ENCODE data around the gene HOXD11.

Gene HOXD11

DNA sequence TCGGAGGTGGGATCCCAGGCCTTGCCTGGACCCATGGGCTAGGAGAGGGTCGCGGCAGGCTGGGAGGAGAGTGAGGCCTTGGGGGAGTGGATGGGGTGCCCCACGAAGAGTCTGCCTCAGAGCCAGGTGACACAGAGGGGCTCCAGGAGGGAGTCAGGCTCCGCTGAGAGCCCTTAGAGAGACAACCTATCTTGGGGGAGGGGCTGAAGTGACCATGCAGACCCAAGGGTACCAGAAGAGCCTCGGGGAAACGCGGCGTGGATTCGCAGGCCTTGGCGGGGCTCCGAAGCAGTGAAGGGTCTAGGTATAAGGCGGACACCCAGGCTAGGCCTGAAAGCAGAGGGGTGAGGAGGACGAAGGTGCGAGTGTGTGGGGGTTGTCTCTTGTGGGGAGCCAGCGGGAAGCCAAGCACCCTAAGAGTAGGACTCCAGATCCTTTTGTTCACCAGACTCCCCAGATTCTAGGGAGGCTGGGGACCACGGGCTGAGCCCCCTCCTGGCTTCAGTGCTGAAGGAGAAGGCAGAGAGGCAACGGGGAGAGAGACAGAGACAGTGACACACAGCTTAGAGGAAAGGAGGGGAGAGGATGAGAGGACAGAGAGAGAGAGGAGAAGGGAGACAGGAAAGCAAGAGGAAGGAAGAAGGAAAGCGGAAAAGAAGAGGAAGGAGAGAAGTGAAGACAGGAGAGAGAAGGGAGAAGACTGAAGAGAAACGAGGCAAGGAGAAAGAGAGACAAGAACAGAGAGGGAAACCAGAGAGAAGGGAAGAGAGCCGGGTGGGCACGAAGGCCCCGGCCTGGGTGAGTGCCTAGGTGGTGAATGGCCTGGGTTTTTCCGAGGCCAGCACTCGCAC lies 1.1 kb upstream of the HOXD11 start:
- no peak for DNase-seq (ENCODE audit: low spot score)

DNA sequence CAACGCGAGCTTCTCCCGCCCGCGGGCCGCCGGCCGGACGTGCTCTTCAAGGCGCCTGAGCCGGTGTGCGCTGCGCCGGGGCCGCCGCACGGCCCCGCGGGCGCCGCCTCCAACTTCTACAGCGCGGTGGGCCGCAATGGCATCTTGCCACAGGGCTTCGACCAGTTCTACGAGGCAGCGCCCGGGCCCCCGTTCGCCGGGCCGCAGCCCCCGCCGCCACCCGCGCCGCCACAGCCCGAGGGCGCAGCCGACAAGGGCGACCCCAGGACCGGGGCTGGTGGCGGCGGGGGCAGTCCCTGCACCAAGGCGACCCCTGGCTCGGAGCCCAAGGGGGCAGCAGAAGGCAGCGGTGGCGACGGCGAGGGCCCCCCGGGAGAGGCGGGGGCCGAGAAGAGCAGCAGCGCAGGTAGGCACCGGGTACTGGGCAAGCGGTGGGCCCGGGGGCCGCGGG lies 676 bp downstream of the HOXD11 start:
- no peak for DNase-seq (ENCODE audit: low spot score)

DNA sequence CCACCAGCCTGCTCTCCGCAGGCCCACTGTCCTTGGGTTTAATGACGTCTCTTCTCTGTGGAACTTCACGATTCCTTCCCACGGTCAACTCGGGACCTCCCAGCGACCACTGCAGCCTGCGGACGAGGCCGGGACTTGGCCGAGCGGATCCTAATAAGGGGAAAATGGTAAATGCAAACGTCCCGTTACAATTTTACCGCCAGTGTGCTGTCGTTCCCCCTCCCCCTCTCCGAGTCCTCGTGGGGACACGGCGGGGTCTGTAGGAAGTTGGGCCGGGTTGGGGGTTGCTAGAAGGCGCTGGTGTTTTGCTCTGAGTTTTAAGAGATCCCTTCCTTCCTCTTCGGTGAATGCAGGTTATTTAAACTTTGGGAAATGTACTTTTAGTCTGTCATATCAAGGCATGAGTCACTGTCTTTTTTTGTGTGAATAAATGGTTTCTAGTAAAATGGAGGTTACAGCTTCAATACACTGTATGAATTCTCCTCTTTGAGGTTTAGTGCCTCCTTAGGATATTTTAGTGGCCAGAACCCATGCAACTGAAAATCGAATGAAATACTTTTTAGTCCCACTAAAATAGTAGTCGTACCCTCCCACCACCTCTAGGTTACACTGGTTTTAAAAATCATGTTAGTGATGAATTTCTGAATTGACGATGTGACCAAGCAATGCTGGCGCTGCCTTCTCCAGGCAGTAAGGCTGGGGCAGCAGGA lies 2.3 kb downstream of the HOXD11 start:
- DNase-seq (ENCODE audit: low spot score) = no peak

DNA sequence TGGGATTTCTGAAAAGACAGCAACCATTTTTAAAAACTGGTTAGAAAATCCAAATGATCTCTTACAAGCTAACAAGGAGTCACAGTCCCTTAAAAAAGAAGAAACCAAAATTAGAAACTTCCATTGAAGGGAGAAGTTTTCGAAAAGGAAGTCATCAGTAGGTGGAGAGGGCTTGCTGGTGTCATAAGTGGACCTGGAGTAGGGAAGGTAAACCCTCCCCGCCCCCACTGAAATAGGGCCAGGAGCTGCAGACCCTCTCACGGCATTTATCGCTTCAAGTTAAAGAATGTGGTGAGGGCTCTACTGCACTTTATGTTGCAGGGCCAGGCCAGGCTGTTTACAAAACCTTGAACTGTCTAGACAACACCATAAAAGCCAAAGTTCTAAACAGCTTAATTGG lies 2.9 kb downstream of the HOXD11 start:
- no peak for DNase-seq (ENCODE audit: low spot score)

DNA sequence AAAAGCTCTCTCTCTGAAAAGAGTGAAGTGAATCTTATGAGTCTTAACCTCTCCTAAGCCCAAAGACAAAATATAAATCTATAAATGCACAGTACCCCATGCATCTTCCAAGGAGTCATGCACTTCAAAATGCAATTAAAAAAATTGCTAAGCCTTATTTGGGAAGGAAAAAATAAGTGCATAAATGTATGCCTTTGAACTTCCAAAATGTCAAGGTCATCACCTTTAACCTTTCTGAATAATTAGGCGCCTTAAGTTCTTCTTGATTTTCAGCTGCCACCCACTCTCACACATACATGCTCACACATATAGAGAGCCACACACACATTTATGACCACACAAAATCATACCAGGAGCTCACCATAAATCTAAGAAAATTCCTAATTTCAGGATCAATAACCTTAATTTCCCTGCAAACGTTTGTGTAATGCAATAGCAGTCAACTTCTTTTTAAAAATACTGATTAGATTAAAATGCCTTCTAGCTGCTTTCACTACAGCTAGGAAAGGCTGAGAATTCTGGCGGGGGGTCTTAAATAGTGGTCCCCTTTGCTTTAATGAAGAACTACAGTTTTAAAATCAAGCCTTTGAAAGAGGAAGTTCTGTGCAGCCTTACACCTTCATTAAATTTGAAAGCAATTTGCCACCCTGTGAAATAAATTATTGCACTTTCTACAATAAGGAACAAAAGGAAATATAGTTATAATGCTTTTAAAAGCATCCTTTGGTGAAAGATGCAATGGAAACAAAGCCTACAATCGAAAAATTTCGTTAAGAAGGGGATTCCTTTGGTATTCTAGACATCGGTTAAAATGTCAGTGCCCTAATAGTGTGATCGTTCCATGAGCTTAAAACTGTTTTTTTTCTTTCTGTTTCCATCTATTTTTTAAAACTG lies 3.6 kb downstream of the HOXD11 start:
- DNase-seq (ENCODE audit: low spot score) = no peak

DNA sequence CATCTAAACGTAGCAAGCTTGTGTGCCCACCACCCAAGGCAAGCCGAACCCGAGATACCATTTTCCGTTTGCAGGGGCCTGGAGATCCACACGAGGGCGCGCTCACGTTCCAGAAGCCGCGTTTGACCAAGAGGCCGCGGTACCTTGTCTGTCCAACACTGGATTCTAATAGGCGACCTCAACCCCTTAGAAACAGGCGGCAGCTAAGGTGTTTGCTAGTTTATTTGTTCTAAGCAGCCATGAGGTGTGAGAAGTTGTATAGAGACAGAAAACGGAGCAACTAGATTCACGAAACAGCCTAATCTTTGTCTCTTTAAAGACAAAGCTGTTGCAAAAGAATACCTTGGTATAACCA lies 4.2 kb downstream of the HOXD11 start:
- peak; percentile 31 for DNase-seq (ENCODE audit: low spot score)

DNA sequence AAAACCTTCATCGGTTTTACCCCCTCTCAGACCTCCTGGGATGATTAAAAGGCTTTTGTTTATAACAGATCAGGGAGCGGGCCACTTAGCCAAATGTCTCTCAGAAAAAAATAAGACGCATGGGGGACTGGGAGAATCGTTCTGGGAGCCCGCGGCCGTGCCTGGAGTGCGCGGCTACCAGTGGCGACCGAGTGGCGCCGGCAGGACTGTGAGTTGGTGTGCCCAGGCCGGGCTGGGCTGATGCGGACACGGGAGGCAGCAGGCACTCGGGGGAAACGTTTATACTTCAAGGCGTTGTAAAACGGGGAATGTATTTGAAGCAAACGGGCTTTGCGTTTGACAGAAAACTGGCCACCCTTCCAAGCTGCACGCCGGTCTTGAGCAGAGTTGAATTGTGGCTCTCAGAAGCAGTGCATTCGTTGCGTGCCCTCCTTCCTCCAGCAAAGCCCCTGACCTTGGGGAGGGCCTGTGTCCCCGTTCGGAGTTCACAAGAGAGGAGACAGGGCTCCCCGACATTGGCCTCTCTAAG lies 4.8 kb downstream of the HOXD11 start:
- DNase-seq (ENCODE audit: low spot score) = no peak

DNA sequence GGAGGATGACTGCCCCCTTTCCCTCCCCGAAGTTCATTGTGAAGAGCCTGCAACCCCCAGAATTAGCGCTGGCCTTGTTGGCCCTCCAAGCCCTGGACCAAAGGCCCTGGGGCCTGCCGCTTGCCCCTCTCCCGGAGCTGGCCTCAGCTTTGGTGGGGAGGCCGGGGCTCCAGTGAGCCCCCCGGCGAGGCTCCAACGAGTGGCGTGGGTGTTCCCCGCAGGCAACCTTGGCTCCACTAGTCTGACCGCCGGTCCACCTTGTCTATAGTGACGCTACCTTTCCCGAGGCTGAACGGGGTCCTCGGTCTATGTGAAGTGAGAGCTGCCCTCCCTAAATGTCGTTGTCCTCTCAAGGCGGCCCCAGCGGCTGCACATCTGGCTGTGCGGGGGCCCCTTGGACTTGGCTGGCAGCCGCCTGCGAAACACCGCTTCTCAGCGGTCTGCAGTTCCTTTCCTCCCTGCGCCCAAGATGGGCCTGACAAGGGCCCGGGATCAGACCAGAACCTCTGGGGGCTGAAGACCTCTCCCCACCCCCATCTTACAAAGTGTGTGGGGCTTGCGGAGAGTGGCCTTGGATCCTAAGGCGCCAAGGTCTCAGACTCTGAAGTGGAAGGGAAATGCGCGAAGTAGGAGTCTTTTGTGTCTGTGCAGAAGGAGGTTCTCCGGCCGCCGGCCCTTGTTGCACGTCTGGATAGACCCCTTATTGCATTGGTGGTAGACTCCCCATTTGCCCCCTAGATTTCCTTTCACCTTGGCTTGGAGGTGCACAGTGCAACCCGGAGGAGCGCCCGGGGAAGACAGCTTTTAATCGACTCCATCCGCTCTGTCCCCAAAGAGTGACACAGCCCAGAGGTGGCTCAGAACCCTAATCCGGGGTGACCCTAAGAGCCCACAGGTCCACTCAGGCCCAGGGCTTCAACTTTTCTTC lies 5.6 kb downstream of the HOXD11 start:
- DNase-seq (ENCODE audit: low spot score) = no peak

DNA sequence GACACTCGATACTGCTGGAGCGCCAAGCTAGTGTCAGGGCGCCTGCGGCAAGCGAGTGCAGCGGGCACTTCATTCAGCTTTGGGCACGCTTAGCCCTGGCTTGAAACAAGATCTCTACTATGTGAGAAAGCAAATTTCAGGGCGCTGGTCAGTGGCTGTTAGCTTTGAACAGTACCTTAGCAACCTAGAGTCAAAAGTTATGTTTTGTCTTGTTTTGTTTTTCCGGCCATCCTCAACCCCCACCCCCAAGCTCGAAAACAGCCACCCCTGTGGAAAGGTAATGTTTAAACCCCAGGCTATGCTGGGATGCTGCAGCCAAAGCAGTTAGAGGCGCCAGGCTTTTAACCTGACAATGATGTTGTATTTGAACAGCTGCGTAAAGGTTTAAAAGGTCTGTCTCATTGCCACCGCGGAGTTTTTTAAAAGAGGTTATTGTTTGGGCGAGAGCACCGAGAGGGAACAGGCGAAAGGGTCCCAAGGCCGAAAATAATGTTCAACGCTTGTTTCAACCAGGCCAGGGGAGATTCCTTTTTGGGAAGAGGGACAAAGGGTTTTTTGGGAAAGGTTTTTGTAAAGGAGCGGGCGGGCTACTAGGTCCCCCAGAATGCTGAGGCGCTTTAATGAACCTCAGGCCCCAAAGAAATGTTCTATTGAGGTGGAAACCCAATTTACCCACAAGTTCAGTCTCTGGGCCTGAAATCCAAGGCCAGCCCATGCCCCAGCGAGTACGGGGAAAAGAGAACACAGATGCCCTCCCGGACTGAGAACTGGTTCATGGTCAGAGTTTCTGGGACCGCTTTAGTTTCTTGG lies 7.2 kb downstream of the HOXD11 start:
- no peak for DNase-seq (ENCODE audit: low spot score)

DNA sequence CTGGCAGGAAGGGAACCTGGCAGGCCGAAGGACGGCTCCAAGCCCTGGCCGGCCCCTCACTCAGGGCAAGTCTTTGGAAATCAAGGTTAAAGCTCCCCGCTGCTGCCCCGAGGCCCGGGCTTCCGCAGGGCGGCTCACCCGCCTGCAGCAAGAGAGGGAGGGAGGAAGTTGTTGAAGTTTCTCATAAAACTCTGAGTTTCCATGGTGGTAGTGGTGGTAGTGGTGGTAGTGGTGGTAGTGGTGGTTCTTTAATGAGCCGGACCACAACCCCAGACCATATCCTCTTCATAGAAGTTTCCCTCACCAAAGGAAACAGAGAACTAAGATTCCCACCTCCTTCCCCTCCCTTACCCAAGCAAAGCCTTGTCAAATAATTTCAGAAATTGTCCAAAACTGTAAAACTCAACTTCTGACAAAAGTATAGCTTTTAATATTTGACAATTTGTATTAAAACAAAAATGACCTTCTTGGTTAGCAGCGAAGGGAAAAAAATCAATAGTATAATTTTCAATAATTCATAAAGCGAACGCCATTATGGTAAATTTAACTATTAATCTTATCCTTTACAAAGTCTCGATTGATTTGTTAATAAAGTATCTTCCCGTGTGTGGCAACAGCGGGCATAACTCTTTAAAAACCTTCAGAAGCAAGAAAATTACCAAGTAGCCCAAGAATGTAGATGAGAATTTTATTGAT lies 8.0 kb downstream of the HOXD11 start:
- no peak for DNase-seq (ENCODE audit: low spot score)

DNA sequence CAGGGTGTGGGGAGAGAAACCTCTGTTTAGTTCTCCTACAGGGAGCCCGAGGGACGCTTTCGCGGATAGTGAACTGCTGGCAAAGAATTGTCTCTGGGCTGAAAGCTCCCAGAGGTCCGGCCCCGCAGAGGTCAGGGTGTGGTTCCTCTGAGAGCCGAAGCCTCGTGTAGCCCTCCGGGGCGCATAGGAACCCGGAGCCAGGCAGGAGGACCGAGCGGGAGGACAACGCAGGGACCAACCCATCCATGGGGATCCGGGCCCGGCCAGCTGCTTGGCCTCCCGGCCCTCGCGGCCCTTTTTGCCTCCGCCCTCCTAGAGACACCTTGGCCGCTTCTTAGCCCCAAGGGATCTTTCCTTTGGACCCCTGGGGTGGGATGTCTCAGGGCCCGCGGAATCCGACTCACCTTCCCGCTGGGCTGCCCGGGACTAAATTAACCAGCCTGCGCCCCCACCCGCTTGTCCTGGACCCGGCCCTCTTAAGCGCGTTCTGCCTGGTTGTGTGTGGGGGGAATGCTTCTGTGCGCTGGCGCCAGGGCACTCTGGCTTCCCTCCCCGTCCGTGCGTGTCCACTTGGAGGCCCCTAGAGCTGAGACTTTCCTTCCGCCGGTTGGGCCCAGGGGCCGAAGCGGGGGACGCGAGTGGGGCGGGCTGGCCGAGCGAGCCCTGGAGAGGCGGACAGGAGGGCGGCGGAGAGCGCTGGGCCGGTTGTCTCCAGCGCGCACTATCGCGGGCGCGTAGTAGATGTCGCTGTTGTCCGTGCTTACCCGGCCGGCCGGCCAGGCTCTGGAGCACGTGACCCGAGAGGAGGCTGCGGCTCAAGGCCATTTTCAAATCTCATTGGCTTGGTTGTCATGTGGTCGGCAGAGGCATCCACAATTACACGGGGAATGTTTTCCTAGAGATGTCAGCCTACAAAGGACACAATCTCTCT lies 9.1 kb downstream of the HOXD11 start, which contains the start of gene HOXD10:
TSS of gene HOXD10 (plus strand) at position 896 of the 931 bp plus-strand sequence. CDS start 56 bp downstream, outside the sequence.
- no peak for DNase-seq (ENCODE audit: low spot score)

DNA sequence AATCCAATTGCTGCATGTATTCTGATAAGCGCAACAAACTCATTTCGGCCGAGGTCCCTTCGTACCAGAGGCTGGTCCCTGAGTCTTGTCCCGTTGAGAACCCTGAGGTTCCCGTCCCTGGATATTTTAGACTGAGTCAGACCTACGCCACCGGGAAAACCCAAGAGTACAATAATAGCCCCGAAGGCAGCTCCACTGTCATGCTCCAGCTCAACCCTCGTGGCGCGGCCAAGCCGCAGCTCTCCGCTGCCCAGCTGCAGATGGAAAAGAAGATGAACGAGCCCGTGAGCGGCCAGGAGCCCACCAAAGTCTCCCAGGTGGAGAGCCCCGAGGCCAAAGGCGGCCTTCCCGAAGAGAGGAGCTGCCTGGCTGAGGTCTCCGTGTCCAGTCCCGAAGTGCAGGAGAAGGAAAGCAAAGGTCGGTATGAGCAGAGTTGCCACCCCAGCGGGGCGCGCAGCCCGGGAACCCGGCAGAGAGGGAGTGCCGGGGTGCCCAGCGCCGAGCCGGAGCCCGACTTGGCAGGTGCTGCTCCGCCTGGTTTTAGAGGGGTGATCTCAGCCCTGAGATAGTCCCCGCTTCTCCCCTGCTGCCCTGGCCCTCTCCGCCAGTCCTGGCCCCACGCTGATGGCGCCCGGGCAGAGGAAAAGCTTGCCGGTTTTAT lies 10.2 kb downstream of the HOXD11 start:
- DNase-seq (ENCODE audit: low spot score) = no peak

DNA sequence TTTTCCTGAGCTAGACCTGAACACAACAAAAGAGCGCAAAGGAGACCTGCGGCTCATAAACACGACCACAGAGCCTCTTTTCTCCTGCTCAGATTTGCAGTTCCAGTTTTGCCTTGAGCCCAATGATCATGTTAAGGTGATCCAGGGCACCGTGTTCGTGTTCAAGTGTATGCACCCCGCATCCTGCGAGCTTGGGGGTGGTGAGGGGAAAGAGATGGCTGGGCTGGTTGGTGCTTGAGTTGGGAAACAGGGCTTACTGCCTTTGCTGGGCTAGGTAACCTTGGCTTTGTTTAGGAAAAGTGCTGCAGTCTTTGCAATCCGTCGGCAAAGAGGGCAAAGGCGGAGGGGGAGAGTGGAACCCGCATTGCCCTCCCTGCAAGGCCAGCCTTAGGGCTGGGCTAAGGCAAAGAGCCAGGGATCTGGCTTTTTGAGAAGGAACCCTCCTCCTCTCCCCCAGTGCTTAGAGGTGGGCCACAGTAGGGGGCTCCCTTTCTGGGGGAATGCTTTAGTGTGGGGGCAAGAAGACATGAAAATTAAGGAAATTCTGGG lies 10.8 kb downstream of the HOXD11 start:
- no peak for DNase-seq (ENCODE audit: low spot score)

DNA sequence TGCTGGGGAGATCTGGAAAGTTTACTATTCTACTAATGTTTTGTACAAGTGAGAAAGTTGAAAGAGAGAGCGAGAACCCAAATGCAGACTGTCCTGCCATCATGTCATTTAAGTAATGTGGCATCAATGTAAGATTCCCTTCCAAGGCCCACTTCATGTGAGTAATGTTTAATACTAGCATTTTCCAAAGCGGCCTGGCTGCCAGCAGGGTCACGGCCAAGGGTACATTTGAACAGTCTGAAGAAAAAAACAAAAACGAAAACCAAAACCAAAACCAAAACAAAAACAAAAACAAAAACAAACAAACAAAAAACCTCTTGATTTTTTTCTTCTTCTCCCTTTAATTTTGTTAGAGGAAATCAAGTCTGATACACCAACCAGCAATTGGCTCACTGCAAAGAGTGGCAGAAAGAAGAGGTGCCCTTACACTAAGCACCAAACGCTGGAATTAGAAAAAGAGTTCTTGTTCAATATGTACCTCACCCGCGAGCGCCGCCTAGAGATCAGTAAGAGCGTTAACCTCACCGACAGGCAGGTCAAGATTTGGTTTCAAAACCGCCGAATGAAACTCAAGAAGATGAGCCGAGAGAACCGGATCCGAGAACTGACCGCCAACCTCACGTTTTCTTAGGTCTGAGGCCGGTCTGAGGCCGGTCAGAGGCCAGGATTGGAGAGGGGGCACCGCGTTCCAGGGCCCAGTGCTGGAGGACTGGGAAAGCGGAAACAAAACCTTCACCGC lies 11.7 kb downstream of the HOXD11 start:
- DNase-seq (ENCODE audit: low spot score) = peak; percentile 23

DNA sequence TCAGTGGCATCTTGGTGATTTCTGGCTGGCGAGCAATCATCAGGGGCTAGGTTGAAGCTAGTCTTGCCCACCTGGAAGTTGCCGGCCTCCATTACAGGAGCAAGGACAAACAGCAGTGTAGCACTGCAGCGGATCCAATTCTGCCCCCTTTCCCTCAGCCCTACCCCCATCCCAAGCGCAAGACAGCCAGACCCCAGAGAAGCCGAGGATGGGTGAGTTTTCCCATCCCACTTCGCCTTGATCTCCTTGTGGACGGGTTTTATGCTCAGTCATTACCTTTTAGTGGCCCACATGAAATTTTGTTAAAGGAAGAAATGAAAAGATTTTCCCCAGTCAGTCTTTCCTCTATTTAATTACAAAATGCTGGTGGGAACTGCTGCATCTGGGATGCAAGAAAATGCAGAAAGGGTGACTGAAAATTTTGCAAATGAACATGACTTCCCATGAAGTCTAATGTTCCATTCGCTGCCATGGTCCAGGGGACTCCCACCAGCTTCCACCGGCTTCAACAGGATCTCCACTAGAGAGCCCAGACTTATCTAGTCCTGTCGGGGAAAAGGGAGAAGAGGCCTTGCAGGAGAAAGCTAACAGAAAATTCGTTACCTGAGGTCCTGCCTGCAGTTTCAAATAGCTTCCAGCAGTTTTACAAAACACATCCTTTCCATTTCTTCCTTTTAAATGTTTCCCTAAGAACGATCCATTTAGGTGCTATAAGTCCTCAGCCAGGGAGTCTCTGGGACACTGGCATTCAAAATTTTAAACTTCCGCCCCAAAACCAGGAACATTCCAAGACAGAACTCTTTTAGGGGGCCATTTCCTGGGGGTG lies 13.5 kb downstream of the HOXD11 start:
- no peak for DNase-seq (ENCODE audit: low spot score)

All from activated CD4-positive, alpha-beta T cell treated with anti-CD3 and anti-CD28 coated beads, Interleukin-2, Interleukin-4, amounts not matched to agents 100 ng/mL and 50 ng/mL, durations not matched to agents 16 hours and 8 hours (primary cell).